D721Med (cell line): ENCODE measurements around the gene ATP2C1.
"Not testable (repeated sequence)": the region's sequence is repeated elsewhere in the genome, so short reads cannot be mapped to it uniquely, and the experiment has no call there.

Experiments used
- DNase-seq: peaks from one replicate; pipeline ENCODE4 v3.0.0; 2011; ENCODE audit warnings: low spot score; ENCODE audit not compliant: insufficient read length
- FAIRE-seq: peaks from 2 replicates; lab custom pipeline; 2011; peaks lifted over from hg19 to GRCh38; lab: Jason Lieb, UNC
- CTCF ChIP-seq: IDR thresholded peaks from 2 replicates; pipeline ENCODE4 v1.5.1; 2012; ENCODE audit warnings: mild to moderate bottlenecking, control low read depth; ENCODE audit not compliant: insufficient read depth; ENCODE audit errors: missing control alignments

ATP2C1 gene

GRCh38 chr3:131033480-131034080, 139.7 kb downstream of the ATP2C1 start:
- FAIRE-seq = peak; percentile 84
- DNase-seq = no peak
- TF ChIP-seq CTCF = peak; percentile 77

GRCh38 chr3:131036200-131036816, 142.4 kb downstream of the ATP2C1 start:
- no peak for DNase-seq
- no peak for TF ChIP-seq CTCF
- FAIRE-seq = no peak

GRCh38 chr3:131036986-131037385, 143.1 kb downstream of the ATP2C1 start:
- no peak for DNase-seq
- FAIRE-seq = no peak
- TF ChIP-seq CTCF = no peak

GRCh38 chr3:131038326-131038725, 144.4 kb downstream of the ATP2C1 start:
- FAIRE-seq = no peak
- no peak for TF ChIP-seq CTCF

GRCh38 chr3:131042271-131042985, 148.5 kb downstream of the ATP2C1 start:
- not testable (repeated sequence) for DNase-seq, FAIRE-seq

More at GRCh38 chr3:131038326-131038725, 144.4 kb downstream of the ATP2C1 start:
- no peak for DNase-seq

- DNase-seq (no peak), FAIRE-seq (no peak)
- TF ChIP-seq CTCF = no peak
Observed at GRCh38 chr3:131047582-131047981, 153.7 kb downstream of the ATP2C1 start.

- no peak for DNase-seq
- no peak for TF ChIP-seq CTCF
- FAIRE-seq = no peak
Observed at GRCh38 chr3:131048030-131048429, 154.1 kb downstream of the ATP2C1 start.
